Astrocyte of the cerebellum (primary cell): ENCODE results near the gene NRN1L.
A peak's percentile ranks its signal among the peaks of the same experiment; 100 is the strongest.

ENCODE experiments used
- DNase-seq: peaks from one replicate; pipeline ENCODE4 v3.0.0-alpha.2; 2011; ENCODE audit warnings: low read depth
- H3K4me3 ChIP-seq: 2 replicates; pipeline ENCODE4 v1.5.1; 2011; ENCODE audit warnings: mild to moderate bottlenecking, low read depth, low read length, moderate library complexity
- in situ Hi-C: cut with HindIII; loops from 2 replicates; pipeline ENCODE4 v1.10.0; 2017; ENCODE audit warnings: low sequenced_read_pairs
- TF ChIP-seq, protein P1 (sequence below): IDR thresholded peaks from 2 replicates; pipeline ENCODE4 v1.5.1; 2012; ENCODE audit warnings: low read length, low read depth, moderate library complexity, mild to moderate bottlenecking; ENCODE audit errors: missing control alignments

Gene NRN1L

DNA sequence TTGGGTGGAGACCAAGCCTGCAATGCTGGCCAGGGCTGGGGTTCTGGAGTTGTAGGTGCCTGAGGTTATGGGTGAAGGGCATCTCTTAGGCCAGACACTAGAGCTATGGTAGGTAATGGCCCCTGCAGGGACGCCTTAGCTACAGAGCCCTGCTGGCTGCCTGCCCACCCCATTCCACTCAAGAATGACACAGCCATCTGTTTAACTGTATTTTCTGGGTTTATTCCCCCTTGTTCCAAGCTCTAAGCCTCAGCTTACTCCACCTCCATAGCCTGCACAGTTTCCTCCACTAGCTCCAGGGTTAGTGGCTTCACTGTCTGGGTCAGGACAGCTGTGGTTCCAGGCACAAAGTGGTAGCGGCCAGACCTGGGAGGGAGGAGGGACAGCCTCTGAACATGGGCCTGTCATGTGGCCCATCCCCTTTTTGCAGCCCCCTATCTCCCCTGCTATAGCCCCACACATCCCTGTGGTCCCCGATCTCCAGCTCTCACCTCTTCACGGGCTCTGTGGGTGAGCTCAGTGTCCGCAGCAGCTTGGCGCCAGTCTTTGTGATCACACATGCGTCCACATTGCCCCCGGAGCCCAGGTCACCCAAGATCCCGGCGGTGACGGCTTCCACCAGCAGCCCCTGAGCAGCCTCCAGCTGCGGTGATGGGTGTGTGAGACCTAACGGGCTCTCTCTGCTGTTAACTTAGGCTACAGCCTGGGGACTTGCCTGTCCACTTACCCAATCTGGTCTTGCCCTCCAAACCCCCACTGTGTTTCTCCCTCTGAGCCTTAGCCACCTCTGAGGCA, 49.8 kb downstream of the NRN1L start:
- H3K4me3 ChIP-seq = peak overlapping the region; percentile 77
- no peak for DNase-seq
- TF ChIP-seq, protein P1, sequence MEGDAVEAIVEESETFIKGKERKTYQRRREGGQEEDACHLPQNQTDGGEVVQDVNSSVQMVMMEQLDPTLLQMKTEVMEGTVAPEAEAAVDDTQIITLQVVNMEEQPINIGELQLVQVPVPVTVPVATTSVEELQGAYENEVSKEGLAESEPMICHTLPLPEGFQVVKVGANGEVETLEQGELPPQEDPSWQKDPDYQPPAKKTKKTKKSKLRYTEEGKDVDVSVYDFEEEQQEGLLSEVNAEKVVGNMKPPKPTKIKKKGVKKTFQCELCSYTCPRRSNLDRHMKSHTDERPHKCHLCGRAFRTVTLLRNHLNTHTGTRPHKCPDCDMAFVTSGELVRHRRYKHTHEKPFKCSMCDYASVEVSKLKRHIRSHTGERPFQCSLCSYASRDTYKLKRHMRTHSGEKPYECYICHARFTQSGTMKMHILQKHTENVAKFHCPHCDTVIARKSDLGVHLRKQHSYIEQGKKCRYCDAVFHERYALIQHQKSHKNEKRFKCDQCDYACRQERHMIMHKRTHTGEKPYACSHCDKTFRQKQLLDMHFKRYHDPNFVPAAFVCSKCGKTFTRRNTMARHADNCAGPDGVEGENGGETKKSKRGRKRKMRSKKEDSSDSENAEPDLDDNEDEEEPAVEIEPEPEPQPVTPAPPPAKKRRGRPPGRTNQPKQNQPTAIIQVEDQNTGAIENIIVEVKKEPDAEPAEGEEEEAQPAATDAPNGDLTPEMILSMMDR = no peak
- in situ Hi-C loops = no loop called here

DNA sequence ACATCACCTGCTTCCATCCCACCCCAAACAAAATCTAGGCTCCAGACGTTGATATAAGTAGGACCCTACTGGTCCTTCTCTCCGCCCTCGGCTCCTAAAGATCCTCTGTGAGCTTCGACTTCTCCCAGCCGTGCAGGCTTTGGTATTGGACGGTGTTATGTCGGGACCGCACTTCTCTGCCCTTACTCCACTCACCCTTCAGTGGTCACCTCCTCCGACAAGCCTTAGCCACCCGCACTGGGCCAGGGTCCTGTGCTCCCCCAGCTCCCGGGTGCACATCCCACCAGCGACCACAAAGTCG, 50.4 kb downstream of the NRN1L start:
- H3K4me3 ChIP-seq = peak overlapping the region; percentile 77
- in situ Hi-C loops = no loop called here
- TF ChIP-seq, protein P1 = no peak
- DNase-seq = no peak

DNA sequence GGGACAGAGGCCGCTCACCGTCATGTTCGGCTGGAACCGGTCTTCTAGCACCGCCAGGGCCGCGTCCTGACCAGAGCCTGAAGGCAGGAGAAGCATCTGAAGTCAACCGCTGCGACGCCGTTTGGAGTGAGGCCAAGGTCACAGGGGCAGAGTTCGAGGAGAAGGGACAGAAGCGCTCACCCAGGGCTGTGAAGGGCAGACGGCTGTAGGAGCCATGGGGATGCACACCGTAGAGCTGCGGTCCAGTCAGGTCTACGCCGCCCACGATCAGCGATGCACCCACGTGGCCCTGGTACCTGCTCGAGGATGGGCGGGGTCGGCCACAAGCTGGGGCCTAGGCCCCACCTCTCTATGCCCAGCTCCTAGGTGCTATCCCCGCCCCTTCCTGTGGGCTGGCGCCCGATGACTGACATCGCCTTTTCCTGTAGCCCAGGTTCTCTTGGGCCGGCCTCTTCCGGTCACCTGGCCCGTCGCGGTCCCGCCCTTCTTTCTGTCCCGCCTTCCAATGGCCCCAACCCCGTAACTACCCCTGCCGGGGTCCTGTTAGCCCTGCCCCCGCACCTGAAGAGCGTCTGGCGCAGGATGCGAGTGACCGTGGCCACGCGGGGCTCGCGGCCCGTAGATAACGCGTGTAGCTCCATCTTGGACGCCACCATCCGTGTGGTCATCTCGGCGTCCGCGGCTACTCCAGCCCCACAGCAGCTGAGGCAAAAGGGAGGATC, 50.9 kb downstream of the NRN1L start:
- TF ChIP-seq, protein P1 = no peak
- in situ Hi-C loops = no loop called here
- DNase-seq = peak; percentile 80
- peak overlapping the region; percentile 77 for H3K4me3 ChIP-seq
